PC-9 (cell line): ENCODE measurements around the gene CCDC146.

Experiments
- CTCF ChIP-seq: fragments of 200-600 bp; sonication (generic); conservative IDR thresholded peaks from 2 replicates; pipeline ENCODE4 v1.6.1; 2017; ENCODE audit warnings: mixed run types, antibody characterized with exemption, mild to moderate bottlenecking, moderate library complexity
- EZH2 ChIP-seq: fragments of 200-600 bp; sonication (generic); IDR thresholded peaks from 2 replicates; pipeline ENCODE4 v1.8.0; 2017; ENCODE audit warnings: antibody characterized with exemption, low read depth

- TF ChIP-seq CTCF = no peak
- no peak for TF ChIP-seq EZH2
These were observed 62.0 kb downstream of the CCDC146 start for GRCh38 chr7:77184463-77184862.
